NCI-H1694 treated with DMSO at 0.1 percent for 48 hours (cell line): Measurements from ENCODE around the gene ARID1A.

Experiments
- DNase-seq: peaks from one replicate; lab custom pipeline; 2025; lab: John Stamatoyannopoulos, UW

The ARID1A gene

DNA sequence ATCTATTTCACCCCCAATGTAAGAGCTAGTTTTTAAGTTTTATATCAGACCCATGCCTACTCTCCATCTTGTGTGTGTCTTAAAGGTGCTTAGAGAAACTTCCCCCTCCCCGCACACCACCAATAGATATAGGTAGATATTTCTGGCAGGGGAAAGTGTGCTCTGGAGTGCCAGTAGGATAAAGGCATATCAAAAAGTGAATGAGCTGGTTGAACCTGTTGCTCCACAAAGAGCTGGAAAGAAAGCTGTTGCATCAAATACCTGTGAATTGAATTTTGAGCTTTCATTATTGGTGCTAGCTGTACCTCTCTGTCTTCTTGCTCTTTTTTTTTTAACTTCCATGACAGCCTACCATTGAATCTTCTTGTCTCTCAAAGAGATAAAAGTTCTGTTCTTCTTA is 32.8 kb downstream of the ARID1A start:
- DNase-seq = no peak

- DNase-seq = no peak
Observed at GRCh38 chr1:26729633-26730032, 33.8 kb downstream of the ARID1A start.

GRCh38 chr1:26730695-26731094 is 34.9 kb downstream of the ARID1A start:
- DNase-seq = no peak

DNA sequence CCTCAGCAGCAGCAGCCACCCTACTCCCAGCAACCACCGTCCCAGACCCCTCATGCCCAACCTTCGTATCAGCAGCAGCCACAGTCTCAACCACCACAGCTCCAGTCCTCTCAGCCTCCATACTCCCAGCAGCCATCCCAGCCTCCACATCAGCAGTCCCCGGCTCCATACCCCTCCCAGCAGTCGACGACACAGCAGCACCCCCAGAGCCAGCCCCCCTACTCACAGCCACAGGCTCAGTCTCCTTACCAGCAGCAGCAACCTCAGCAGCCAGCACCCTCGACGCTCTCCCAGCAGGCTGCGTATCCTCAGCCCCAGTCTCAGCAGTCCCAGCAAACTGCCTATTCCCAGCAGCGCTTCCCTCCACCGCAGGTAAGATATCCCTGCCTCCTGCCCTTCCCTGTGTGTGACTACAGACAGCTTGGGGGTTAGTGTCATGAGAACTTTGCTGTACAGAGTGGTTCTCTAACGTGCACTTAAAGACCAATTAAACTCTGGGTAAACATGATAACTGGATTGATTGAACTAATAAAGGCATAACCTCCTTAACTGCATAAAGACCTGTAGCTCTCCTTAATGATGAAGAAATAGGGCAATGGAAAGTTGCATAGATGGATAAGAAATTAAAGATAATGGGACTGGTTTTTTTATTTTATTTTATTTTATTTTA is 35.6 kb downstream of the ARID1A start:
- DNase-seq = no peak

- DNase-seq = no peak
Observed at GRCh38 chr1:26733392-26733791, 37.6 kb downstream of the ARID1A start.

- no peak for DNase-seq
Observed at GRCh38 chr1:26733982-26734381, 38.2 kb downstream of the ARID1A start.

DNA sequence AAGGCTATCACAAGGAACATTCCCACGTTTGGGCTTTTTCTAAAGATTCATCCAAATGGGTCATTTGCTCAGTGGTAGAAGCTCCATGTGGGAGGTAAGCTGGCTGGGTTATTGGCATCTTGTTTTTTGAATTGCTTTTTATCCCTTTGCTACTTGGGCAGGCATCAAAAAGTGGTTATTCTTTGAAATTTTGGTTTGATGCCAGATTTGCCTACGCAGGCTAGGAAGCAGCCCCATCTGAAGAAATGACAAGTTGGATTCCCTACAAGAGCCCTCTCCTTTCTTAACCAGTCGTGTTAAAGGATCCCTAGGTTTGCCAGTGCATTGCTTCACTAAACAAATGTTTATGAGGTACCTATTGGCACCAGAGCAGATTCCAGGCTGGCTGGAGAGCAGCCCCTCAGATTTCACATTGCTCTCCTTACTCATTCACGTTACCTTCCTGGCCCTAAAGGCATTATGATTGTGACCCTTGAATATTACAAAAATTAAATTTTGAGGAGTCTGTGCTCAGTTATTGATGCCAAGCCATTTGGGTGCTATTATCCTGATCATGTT is 38.8 kb downstream of the ARID1A start:
- no peak for DNase-seq

GRCh38 chr1:26739329-26739914 is 43.6 kb downstream of the ARID1A start:
- DNase-seq = no peak

DNA sequence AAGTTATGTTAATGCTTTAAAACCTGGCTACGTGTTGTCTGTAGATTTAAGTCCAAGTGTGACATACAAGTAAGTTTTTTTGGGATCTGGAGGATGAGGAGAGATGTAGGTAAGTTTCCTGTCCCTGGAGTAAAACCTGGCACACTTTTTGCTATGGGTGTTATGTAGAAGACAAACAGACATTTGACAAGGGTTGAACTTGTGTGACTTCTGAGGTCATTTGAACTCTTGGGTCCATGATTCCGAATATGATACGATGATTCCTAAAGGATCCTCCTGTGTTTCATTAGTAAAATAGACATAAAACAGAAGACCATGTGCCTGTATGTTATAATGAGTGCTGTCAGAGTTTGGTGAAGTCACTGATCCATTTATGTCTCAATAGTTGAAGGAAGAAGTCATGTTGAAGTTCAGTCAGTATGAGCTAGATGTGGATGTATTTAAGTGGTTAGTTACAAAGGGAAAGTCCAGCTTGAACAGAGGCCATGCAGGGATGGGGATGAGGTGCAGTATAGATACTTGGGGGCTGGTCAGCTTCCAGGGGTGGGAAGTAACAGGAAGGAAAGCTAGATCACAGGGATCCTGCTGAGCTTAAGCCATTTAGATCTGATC is 44.3 kb downstream of the ARID1A start:
- DNase-seq = no peak

GRCh38 chr1:26740952-26741351 is 45.1 kb downstream of the ARID1A start:
- no peak for DNase-seq

DNA sequence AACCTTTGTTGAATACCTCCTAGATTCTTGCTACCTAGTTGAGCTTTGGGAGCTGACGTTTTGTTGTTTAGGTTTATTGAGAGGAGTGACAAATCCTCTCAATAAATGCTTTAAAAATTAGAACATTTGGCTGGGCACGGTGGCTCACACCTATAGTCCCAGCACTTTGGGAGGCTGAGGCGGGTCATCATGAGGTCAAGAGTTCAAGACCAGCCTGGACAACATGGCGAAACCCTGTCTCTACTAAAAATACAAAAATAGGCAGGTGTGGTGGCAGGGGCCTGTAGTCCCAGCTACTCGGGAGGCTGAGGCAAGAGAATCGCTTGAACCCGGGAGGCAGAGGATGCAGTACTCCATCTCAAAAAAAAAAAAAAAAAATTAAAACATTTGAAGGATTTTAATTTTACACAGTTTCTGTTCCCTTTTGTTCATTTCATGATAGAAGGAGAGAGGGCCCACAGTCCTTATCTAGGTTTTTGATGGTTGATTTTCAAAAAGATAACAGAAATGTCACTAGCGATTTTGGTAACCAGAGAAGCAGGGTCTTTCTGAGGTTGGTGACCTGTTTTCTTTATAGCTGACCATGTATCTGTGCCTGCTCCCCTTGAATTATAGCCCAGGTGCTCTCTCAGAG is 47.7 kb downstream of the ARID1A start:
- DNase-seq = no peak

DNA sequence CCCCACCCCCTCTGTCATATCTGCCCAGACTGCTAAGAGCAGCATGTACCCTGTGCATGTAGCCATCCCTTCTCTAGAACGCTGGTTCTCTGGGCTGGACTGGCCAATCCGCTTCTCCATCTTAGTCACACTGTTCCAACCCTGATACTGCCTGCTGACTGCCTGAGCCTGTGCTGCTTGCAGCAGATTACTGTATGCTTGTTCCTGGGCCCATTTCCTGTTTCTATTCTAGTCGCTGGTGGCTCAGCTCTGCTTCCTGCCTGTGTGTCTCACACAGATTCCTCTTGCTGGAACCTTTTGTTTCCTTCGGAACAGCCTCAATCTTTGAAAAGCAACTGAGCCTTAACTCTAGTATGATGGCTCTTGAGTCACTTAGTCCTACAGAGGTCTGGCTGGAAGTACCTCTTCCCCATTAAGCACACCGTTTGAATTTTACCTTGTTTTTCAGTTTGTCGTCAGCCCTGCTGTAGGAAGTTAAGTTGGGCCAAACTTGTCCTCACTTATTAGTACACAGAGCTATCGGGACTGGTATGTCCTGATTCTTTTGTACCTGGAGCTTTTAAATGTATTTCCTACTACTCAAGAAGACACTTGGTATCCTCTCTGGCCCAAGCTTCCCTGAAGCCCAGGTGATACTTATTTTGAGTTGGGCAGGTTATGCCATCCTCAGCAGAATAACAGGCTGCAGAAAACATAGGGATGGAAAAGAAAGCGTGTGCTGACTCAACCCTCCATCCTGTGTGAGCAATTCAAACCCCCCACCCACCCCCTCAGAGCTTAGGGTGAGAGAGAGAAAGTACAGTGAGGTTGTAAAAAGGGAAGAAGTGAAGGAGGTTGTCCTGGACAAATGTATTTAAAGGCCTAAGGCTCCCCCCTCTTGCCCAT is 48.5 kb downstream of the ARID1A start:
- DNase-seq = no peak

- DNase-seq = no peak
Observed at GRCh38 chr1:26745191-26745590, 49.4 kb downstream of the ARID1A start.

DNA sequence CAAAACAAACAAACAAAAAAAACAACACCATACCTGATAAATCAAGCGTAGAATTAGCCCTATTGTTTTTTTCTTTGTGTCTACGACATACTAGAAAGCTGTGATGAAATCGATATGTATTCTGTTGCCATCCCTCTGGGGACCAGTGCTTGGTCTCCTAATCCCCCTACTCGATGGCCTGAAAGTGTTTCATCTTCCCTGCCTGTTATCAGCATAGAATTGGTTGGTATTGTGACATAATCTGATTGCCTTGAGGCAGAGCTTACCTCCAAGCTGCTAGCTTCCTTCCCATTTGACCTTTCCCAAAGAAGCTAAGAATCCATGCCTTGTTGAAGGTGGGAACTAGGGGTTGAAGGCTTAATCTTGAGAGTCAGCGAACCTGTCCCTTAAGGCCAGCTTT is 51.2 kb downstream of the ARID1A start:
- DNase-seq = no peak

DNA sequence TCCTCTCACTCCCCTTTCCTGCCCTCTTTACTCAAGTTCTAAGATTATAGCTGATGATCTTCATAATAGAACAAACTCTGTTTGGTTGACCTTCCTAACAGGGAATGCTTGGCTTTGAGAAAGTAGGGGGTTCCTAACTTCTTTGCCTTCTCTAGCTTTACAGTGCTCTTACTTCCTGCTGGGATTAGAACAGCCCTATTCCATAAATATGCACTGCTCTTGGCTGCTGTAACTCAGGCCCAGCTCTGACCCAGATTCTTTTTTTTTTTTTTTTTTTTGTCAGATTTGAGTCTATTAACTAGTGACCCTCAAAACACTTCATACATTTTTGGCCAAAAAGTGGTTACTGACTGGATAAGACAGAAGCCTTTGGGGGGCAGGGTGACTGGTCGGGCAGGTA is 52.5 kb downstream of the ARID1A start:
- no peak for DNase-seq

GRCh38 chr1:26749458-26749857 is 53.6 kb downstream of the ARID1A start:
- no peak for DNase-seq

GRCh38 chr1:26750428-26750827 is 54.6 kb downstream of the ARID1A start:
- no peak for DNase-seq

DNA sequence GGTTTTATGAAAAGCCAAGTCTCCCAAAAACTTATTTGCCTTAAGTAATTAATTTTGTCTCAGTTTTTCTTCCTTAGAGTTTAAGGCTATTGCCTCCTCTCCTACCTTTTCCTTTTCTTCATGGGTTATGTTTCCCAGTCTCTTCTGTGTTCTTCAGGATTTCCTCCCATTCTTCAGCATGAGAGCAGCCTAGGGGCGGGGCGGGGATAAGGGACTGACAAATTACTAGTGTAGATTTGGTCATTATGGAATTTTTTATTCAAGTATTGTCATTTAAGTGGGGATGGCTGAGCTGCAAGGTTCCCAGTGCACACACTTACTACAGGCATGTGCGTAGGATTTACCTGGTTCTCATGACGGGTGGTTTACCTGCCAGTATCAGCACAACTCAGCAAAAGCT is 56.7 kb downstream of the ARID1A start:
- no peak for DNase-seq

GRCh38 chr1:26754086-26754874 is 58.5 kb downstream of the ARID1A start:
- DNase-seq = no peak

DNA sequence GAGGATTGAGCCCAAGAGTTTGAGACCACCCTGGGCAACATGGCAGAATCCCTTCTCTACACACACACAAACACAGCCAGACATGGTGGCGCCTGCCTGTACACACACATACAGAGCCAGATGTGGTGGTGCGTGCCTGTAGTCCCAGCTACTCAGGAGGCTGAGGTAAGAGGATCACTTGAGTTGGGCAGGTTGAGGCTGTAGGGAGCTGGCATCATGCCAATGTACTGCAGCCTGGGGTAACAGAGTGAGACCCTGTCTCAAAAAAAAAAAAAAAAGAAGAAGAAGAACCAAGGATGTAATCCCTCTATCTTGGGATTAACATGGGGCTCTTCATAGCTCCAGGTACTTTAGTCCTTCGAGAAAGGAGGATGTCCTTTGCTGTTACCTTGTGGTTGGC is 62.5 kb downstream of the ARID1A start:
- no peak for DNase-seq

GRCh38 chr1:26759531-26759930 is 63.7 kb downstream of the ARID1A start:
- DNase-seq = no peak
